HepG2 (cell line): ENCODE data around the gene CARS2. TPM values are rescaled to one million over a fixed set of nuclear protein-coding genes. Genes with fewer than 3 reads are reported as not detected.
A peak's percentile ranks its signal among the peaks of the same experiment; 100 is the strongest.

Experiments used
- HNRNPLL ChIP-seq: fragments of 200-400 bp; formaldehyde crosslinking; IDR thresholded peaks from 2 replicates; pipeline ENCODE4 v1.6.1; 2017; ENCODE audit warnings: mild to moderate bottlenecking, low read depth, low read length; ENCODE audit not compliant: poor library complexity, severe bottlenecking
- JARID2 ChIP-seq: sonication (generic); formaldehyde crosslinking; IDR thresholded peaks from 2 replicates; pipeline ENCODE4 v1.8.1; 2023; ENCODE audit warnings: missing genetic modification reagents, inconsistent platforms; ENCODE audit not compliant: insufficient replicate concordance
- KDM2A ChIP-seq: sonication (generic); formaldehyde crosslinking; IDR thresholded peaks from 2 replicates; pipeline ENCODE4 v1.4.0; 2020; ENCODE audit warnings: low read depth, missing genetic modification reagents, borderline replicate concordance
- KLF11 ChIP-seq: IDR thresholded peaks from 2 replicates; pipeline ENCODE4 v1.6.1; 2016; ENCODE audit warnings: missing compliant biosample characterization
- MTERF4 ChIP-seq: sonication (generic); formaldehyde crosslinking; IDR thresholded peaks from 2 replicates; pipeline ENCODE4 v1.8.0; 2023; ENCODE audit warnings: mild to moderate bottlenecking, missing genetic modification reagents
- NFKBIZ ChIP-seq: IDR thresholded peaks from 2 replicates; pipeline ENCODE4 v1.6.1; 2018; ENCODE audit warnings: missing genetic modification reagents, missing compliant biosample characterization
- PHF21A ChIP-seq: sonication (generic); formaldehyde crosslinking; IDR thresholded peaks from 2 replicates; pipeline ENCODE4 v1.5.0; 2020; ENCODE audit warnings: mild to moderate bottlenecking, missing genetic modification reagents
- REXO4 ChIP-seq: sonication (generic); formaldehyde crosslinking; IDR thresholded peaks from 2 replicates; pipeline ENCODE4 v1.8.0; 2022; ENCODE audit warnings: missing genetic modification reagents, mild to moderate bottlenecking, borderline replicate concordance
- ZBTB20 ChIP-seq: sonication (generic); formaldehyde crosslinking; IDR thresholded peaks from 2 replicates; pipeline ENCODE4 v1.8.1; 2023; ENCODE audit warnings: missing genetic modification reagents, low read depth, mild to moderate bottlenecking, borderline replicate concordance
- ZBTB49 ChIP-seq: sonication (generic); formaldehyde crosslinking; IDR thresholded peaks from 2 replicates; pipeline ENCODE4 v1.4.0; 2020; ENCODE audit warnings: missing genetic modification reagents, borderline replicate concordance
- ZNF513 ChIP-seq: sonication (generic); formaldehyde crosslinking; conservative IDR thresholded peaks from 2 replicates; pipeline ENCODE4 v1.5.0; 2020; ENCODE audit warnings: missing genetic modification reagents
- ZNF530 ChIP-seq: sonication (generic); formaldehyde crosslinking; IDR thresholded peaks from 2 replicates; pipeline ENCODE4 v1.5.0; 2020; ENCODE audit warnings: low read depth, mild to moderate bottlenecking, missing genetic modification reagents
- ZNF549 ChIP-seq: sonication (generic); formaldehyde crosslinking; IDR thresholded peaks from 2 replicates; pipeline ENCODE4 v1.5.0; 2020; ENCODE audit warnings: missing genetic modification reagents
- ZNF674 ChIP-seq: sonication (generic); formaldehyde crosslinking; IDR thresholded peaks from 2 replicates; pipeline ENCODE4 v1.5.0; 2020; ENCODE audit warnings: low read depth, mild to moderate bottlenecking, missing genetic modification reagents
- ZNF747 ChIP-seq: sonication (generic); formaldehyde crosslinking; IDR thresholded peaks from 2 replicates; pipeline ENCODE4 v1.8.1; 2023; ENCODE audit warnings: missing genetic modification reagents, mild to moderate bottlenecking, borderline replicate concordance
- polyA plus RNA-seq, 8 experiments: library from polyadenylated mRNA; depleted of rRNA in 3 of 8; stranded (reverse) in 7 of 8; unstranded in 1 of 8; fragments of >200 nt; fragmentation: Illumina TruSeq in 4 of 8; extraction: Trizol in 4 of 8; gene quantifications; 2 replicates each; pipeline versions ENCODE4 v1.2.1 to v1.2.3, GENCODE V29; 2011 to 2016; ENCODE audit warnings: low read depth in 4 of 8, missing spikeins in 1 of 8, mixed read lengths in 1 of 8; ENCODE audit not compliant: insufficient read depth in 1 of 8
- total RNA-seq, 5 experiments: library from RNA; depleted of rRNA; stranded (reverse); fragments of >200 nt; fragmentation: Illumina TruSeq; extraction: Trizol; gene quantifications; 2 replicates each; pipeline ENCODE4 v1.2.3, GENCODE V29; 2016; ENCODE audit warnings: low read depth in 1 of 5
- TF ChIP-seq, protein P1 (sequence below): sonication (generic); formaldehyde crosslinking; IDR thresholded peaks from 2 replicates; pipeline ENCODE4 v1.4.0; 2020; ENCODE audit warnings: missing genetic modification reagents
- TF ChIP-seq, protein P2 (sequence below): sonication (generic); formaldehyde crosslinking; IDR thresholded peaks from 2 replicates; pipeline ENCODE4 v1.4.0; 2020; ENCODE audit warnings: missing genetic modification reagents
- TF ChIP-seq, protein P3 (sequence below): sonication (generic); formaldehyde crosslinking; IDR thresholded peaks from 2 replicates; pipeline ENCODE4 v1.8.1; 2023; ENCODE audit warnings: mild to moderate bottlenecking, missing genetic modification reagents, borderline replicate concordance

The CARS2 gene
- total and polyA plus RNA-seq, 2 of the 13 experiments (the other 11 are each of a cell fraction or from before 2014, with no cell fraction given) = 41.1 to 59.3 TPM

- TF ChIP-seq ZNF674 (CRISPR knock-in tag) = no peak
- TF ChIP-seq, protein P1, sequence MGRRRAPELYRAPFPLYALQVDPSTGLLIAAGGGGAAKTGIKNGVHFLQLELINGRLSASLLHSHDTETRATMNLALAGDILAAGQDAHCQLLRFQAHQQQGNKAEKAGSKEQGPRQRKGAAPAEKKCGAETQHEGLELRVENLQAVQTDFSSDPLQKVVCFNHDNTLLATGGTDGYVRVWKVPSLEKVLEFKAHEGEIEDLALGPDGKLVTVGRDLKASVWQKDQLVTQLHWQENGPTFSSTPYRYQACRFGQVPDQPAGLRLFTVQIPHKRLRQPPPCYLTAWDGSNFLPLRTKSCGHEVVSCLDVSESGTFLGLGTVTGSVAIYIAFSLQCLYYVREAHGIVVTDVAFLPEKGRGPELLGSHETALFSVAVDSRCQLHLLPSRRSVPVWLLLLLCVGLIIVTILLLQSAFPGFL = no peak
- TF ChIP-seq ZNF549 = no peak
- no peak for TF ChIP-seq ZNF747 (CRISPR knock-in tag)
- TF ChIP-seq ZBTB49 (CRISPR knock-in tag) = no peak
- no peak for TF ChIP-seq JARID2 (CRISPR knock-in tag)
- TF ChIP-seq, protein P2, sequence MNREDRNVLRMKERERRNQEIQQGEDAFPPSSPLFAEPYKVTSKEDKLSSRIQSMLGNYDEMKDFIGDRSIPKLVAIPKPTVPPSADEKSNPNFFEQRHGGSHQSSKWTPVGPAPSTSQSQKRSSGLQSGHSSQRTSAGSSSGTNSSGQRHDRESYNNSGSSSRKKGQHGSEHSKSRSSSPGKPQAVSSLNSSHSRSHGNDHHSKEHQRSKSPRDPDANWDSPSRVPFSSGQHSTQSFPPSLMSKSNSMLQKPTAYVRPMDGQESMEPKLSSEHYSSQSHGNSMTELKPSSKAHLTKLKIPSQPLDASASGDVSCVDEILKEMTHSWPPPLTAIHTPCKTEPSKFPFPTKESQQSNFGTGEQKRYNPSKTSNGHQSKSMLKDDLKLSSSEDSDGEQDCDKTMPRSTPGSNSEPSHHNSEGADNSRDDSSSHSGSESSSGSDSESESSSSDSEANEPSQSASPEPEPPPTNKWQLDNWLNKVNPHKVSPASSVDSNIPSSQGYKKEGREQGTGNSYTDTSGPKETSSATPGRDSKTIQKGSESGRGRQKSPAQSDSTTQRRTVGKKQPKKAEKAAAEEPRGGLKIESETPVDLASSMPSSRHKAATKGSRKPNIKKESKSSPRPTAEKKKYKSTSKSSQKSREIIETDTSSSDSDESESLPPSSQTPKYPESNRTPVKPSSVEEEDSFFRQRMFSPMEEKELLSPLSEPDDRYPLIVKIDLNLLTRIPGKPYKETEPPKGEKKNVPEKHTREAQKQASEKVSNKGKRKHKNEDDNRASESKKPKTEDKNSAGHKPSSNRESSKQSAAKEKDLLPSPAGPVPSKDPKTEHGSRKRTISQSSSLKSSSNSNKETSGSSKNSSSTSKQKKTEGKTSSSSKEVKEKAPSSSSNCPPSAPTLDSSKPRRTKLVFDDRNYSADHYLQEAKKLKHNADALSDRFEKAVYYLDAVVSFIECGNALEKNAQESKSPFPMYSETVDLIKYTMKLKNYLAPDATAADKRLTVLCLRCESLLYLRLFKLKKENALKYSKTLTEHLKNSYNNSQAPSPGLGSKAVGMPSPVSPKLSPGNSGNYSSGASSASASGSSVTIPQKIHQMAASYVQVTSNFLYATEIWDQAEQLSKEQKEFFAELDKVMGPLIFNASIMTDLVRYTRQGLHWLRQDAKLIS (CRISPR knock-in tag) = no peak
- peak; percentile 32; the same call in 1 of the 2 replicates for TF ChIP-seq KDM2A (CRISPR knock-in tag)
- TF ChIP-seq NFKBIZ (CRISPR knock-in tag) = no peak
- no peak for TF ChIP-seq REXO4 (CRISPR knock-in tag)
- TF ChIP-seq, protein P3, sequence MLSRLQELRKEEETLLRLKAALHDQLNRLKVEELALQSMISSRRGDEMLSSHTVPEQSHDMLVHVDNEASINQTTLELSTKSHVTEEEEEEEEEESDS (CRISPR knock-in tag) = no peak
- no peak for TF ChIP-seq KLF11 (CRISPR knock-in tag)
- no peak for TF ChIP-seq ZBTB20 (CRISPR knock-in tag)
- no peak for TF ChIP-seq ZNF513 (CRISPR knock-in tag)
- TF ChIP-seq PHF21A (CRISPR knock-in tag) = peak; percentile 89
- peak; percentile 47; the same call in 1 of the 2 replicates for TF ChIP-seq MTERF4 (CRISPR knock-in tag)
- no peak for TF ChIP-seq ZNF530 (CRISPR knock-in tag)
- peak; percentile 50 for TF ChIP-seq HNRNPLL
These were observed 9.7 kb upstream of the CARS2 start (continued) for GRCh38 chr13:110715395-110716246.
